GM12873 (cell line): Measurements from ENCODE around the gene EFNA2.

Experiments used
- CTCF ChIP-seq: IDR thresholded peaks from 2 replicates; pipeline ENCODE4 v1.5.1; 2012; ENCODE audit warnings: low read depth, mild to moderate bottlenecking, moderate library complexity, low read length, control low read depth; ENCODE audit not compliant: insufficient read depth; ENCODE audit errors: missing control alignments

EFNA2 gene

GRCh38 chr19:1264801-1265614 is 20.7 kb upstream of the EFNA2 start:
- TF ChIP-seq CTCF = no peak

- no peak for TF ChIP-seq CTCF
Measured at GRCh38 chr19:1265615-1266128, 20.0 kb upstream of the EFNA2 start.

- no peak for TF ChIP-seq CTCF
Measured at GRCh38 chr19:1266129-1266915, 19.4 kb upstream of the EFNA2 start.

GRCh38 chr19:1266916-1267476 is 18.7 kb upstream of the EFNA2 start:
- peak; percentile 90 for TF ChIP-seq CTCF

- TF ChIP-seq CTCF = no peak
Measured at GRCh38 chr19:1267477-1268225, 18.0 kb upstream of the EFNA2 start.

- no peak for TF ChIP-seq CTCF
Measured at GRCh38 chr19:1268226-1269064, 17.2 kb upstream of the EFNA2 start.
